RWPE2 (cell line): ENCODE results near the gene AKAP6.

Source experiments
- ATAC-seq: fragments of 200-7000 bp; cut with Tn5 transposase; 3 replicates; pipeline ENCODE4 v1.9.1; 2021; ENCODE audit warnings: low read depth
- DNase-seq: peaks from one replicate; pipeline ENCODE4 v3.0.0-alpha.2; 2020; ENCODE audit warnings: low spot score
- H3K27ac ChIP-seq: fragments of 450-650 bp; 2 replicates; pipeline ENCODE4 v1.5.1; 2017; ENCODE audit warnings: mild to moderate bottlenecking; ENCODE audit not compliant: poor library complexity, severe bottlenecking
- H3K27me3 ChIP-seq: fragments of 250-450 bp; sonication (Bioruptor Pico); 2 replicates; pipeline ENCODE4 v1.5.1; 2021; ENCODE audit warnings: mild to moderate bottlenecking, moderate library complexity; ENCODE audit not compliant: insufficient read depth, poor library complexity, severe bottlenecking
- H3K36me3 ChIP-seq: fragments of 250-450 bp; sonication (Bioruptor Pico); 2 replicates; pipeline ENCODE4 v1.5.1; 2020; ENCODE audit warnings: low read depth, mild to moderate bottlenecking, moderate library complexity
- H3K4me1 ChIP-seq: fragments of 250-450 bp; sonication (Bioruptor Pico); 2 replicates; pipeline ENCODE4 v1.5.1; 2021; ENCODE audit warnings: mild to moderate bottlenecking, moderate library complexity; ENCODE audit not compliant: insufficient read depth, poor library complexity, severe bottlenecking
- H3K4me3 ChIP-seq: fragments of 250-450 bp; sonication (Bioruptor Pico); 2 replicates; pipeline ENCODE4 v1.5.1; 2021; ENCODE audit warnings: mild to moderate bottlenecking, moderate library complexity; ENCODE audit not compliant: severe bottlenecking
- H3K9me3 ChIP-seq: fragments of 250-450 bp; sonication (Bioruptor Pico); 2 replicates; pipeline ENCODE4 v1.5.1; 2021; ENCODE audit warnings: mild to moderate bottlenecking, moderate library complexity; ENCODE audit not compliant: severe bottlenecking
- CTCF ChIP-seq: fragments of 450-650 bp; IDR thresholded peaks from one replicate; pipeline ENCODE4 v1.5.1; 2017; ENCODE audit warnings: mild to moderate bottlenecking, moderate library complexity; ENCODE audit not compliant: poor library complexity, severe bottlenecking

The AKAP6 gene

GRCh38 chr14:32696325-32697091 lies 367.4 kb downstream of the AKAP6 start:
- TF ChIP-seq CTCF: no peak
- Histone ChIP-seq H3K4me3 (no peak overlapping the region), H3K4me1 (peaks cover 21% of the 10 kb centered on the region), H3K36me3 (no peaks in the 10 kb centered on the region), H3K9me3 (no peaks in the 10 kb centered on the region), H3K27ac (no peak overlapping the region), H3K27me3 (no peaks in the 10 kb centered on the region)
- no peak for DNase-seq
- no peak for ATAC-seq

- no peak for DNase-seq
- no peak for ATAC-seq
- no peak for TF ChIP-seq CTCF
- H3K9me3 ChIP-seq: no peaks in the 10 kb centered on the region
- H3K36me3 ChIP-seq: no peaks in the 10 kb centered on the region
- no peak overlapping the region for H3K27ac ChIP-seq
- peaks cover 21% of the 10 kb centered on the region for H3K4me1 ChIP-seq
- H3K4me3 ChIP-seq: no peak overlapping the region
- H3K27me3 ChIP-seq: no peaks in the 10 kb centered on the region
Observed at GRCh38 chr14:32697114-32697513, 368.0 kb downstream of the AKAP6 start.

DNA sequence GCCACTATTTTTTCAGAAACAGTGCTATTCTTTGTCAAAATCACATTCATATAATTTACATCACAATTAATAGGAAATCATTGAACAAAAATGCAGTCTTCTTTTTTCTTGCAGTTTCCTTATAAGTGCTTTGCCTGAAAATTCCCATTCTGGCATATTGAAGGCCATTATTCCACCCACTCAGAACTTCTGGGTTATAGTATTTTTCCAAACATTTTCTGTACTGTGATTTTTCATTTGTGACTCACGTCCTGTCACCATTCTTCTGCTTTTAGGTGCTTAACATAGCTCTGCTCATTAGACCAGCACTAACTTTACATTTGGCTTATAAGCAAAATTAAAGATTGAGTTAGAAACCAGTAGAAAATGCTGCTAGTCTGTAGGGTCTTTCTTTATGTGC lies 368.6 kb downstream of the AKAP6 start:
- Histone ChIP-seq H3K27me3 (no peaks in the 10 kb centered on the region), H3K27ac (no peak overlapping the region), H3K4me3 (no peak overlapping the region), H3K36me3 (no peaks in the 10 kb centered on the region), H3K4me1 (peaks cover 21% of the 10 kb centered on the region), H3K9me3 (no peaks in the 10 kb centered on the region)
- TF ChIP-seq CTCF: no peak
- ATAC-seq (peak; percentile 49; the same call in 2 of the 3 replicates), DNase-seq (no peak)

DNA sequence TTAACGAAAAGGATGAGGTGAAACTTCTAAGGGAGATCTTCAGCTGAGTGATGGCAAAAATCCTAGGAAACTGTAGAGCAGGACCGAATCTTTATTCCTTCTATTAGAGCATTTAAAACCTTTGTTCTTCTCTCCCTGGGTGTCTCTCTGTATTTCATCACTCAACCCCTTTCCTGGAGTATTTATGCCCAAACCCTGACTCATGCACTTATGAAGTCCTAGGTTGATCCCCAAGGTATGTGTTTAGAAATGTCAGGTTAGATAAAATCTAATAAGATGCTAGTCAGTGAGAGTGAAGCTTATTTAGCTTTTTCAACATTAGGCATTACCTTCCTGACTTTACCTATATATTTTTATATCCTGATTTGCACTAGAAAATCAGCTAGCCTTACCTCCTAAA lies 369.7 kb downstream of the AKAP6 start:
- Histone ChIP-seq H3K27ac (no peak overlapping the region), H3K4me1 (peaks cover 21% of the 10 kb centered on the region), H3K4me3 (no peak overlapping the region), H3K9me3 (no peaks in the 10 kb centered on the region), H3K27me3 (no peaks in the 10 kb centered on the region), H3K36me3 (no peaks in the 10 kb centered on the region)
- no peak for TF ChIP-seq CTCF
- peak; percentile 86 for ATAC-seq
- no peak for DNase-seq

- TF ChIP-seq CTCF: no peak
- ATAC-seq (no peak), DNase-seq (no peak)
- no peak overlapping the region for H3K27ac ChIP-seq
- H3K36me3 ChIP-seq: no peaks in the 10 kb centered on the region
- peaks cover 21% of the 10 kb centered on the region for H3K4me1 ChIP-seq
- H3K9me3 ChIP-seq: no peaks in the 10 kb centered on the region
- H3K4me3 ChIP-seq: no peak overlapping the region
- H3K27me3 ChIP-seq: no peaks in the 10 kb centered on the region
Observed at GRCh38 chr14:32701475-32701874, 372.4 kb downstream of the AKAP6 start.
